Stimulated activated naive CD8-positive, alpha-beta T cell treated with anti-CD3 and anti-CD28 coated beads, Interleukin-15, Interleukin-2, amounts not matched to agents 100 ng/mL and 50 ng/mL, for 24 hours (primary cell): ENCODE results near the gene SH3RF3.

Source experiments
- H3K27ac Mint-ChIP-seq: one replicate; pipeline ENCODE4 v1.8.0; 2021; ENCODE audit warnings: mild to moderate bottlenecking, mixed read lengths
- H3K27me3 Mint-ChIP-seq: one replicate; pipeline ENCODE4 v1.8.0; 2021; ENCODE audit warnings: mixed read lengths
- H3K36me3 Mint-ChIP-seq: one replicate; pipeline ENCODE4 v1.8.0; 2021; ENCODE audit warnings: low read depth, mixed read lengths
- H3K4me1 Mint-ChIP-seq: one replicate; pipeline ENCODE4 v1.8.0; 2021; ENCODE audit warnings: low read depth, mixed read lengths
- H3K4me3 Mint-ChIP-seq: one replicate; pipeline ENCODE4 v1.8.0; 2021; ENCODE audit warnings: mild to moderate bottlenecking, mixed read lengths
- H3K9me3 Mint-ChIP-seq: one replicate; pipeline ENCODE4 v1.8.0; 2021; ENCODE audit warnings: mixed read lengths

SH3RF3 gene

GRCh38 chr2:109185821-109186570 lies 57.0 kb downstream of the SH3RF3 start:
- H3K4me3 Mint-ChIP-seq: no peak overlapping the region

GRCh38 chr2:109186656-109187250 lies 57.7 kb downstream of the SH3RF3 start:
- Mint-ChIP-seq H3K27me3 (no peaks in the 10 kb centered on the region), H3K27ac (no peak overlapping the region), H3K9me3 (no peaks in the 10 kb centered on the region), H3K4me3 (no peak overlapping the region), H3K36me3 (no peaks in the 10 kb centered on the region), H3K4me1 (no peaks in the 10 kb centered on the region)

More at GRCh38 chr2:109185821-109186570, 57.0 kb downstream of the SH3RF3 start:
- Mint-ChIP-seq H3K27me3 (no peaks in the 10 kb centered on the region), H3K4me1 (no peaks in the 10 kb centered on the region), H3K9me3 (no peaks in the 10 kb centered on the region), H3K36me3 (no peaks in the 10 kb centered on the region), H3K27ac (no peak overlapping the region)

GRCh38 chr2:109187711-109188495 lies 58.9 kb downstream of the SH3RF3 start:
- Mint-ChIP-seq H3K9me3 (no peaks in the 10 kb centered on the region), H3K27me3 (no peaks in the 10 kb centered on the region), H3K36me3 (no peaks in the 10 kb centered on the region), H3K4me1 (no peaks in the 10 kb centered on the region), H3K27ac (no peak overlapping the region), H3K4me3 (no peak overlapping the region)

- H3K9me3 Mint-ChIP-seq: no peaks in the 10 kb centered on the region
- H3K4me3 Mint-ChIP-seq: no peak overlapping the region
- no peaks in the 10 kb centered on the region for H3K36me3 Mint-ChIP-seq
- H3K27me3 Mint-ChIP-seq: no peaks in the 10 kb centered on the region
- peaks cover 1% of the 10 kb centered on the region for H3K4me1 Mint-ChIP-seq
- no peak overlapping the region for H3K27ac Mint-ChIP-seq
These were observed 59.5 kb downstream of the SH3RF3 start for GRCh38 chr2:109188496-109188890.

- H3K4me1 Mint-ChIP-seq: peaks cover 5% of the 10 kb centered on the region
- no peaks in the 10 kb centered on the region for H3K36me3 Mint-ChIP-seq
- no peak overlapping the region for H3K4me3 Mint-ChIP-seq
- no peaks in the 10 kb centered on the region for H3K27me3 Mint-ChIP-seq
- H3K9me3 Mint-ChIP-seq: no peaks in the 10 kb centered on the region
- no peak overlapping the region for H3K27ac Mint-ChIP-seq
These were observed 59.9 kb downstream of the SH3RF3 start for GRCh38 chr2:109188898-109189297.

GRCh38 chr2:109189751-109190150 lies 60.7 kb downstream of the SH3RF3 start:
- Mint-ChIP-seq H3K4me1 (peaks cover 5% of the 10 kb centered on the region), H3K27ac (no peak overlapping the region), H3K27me3 (peaks cover 2% of the 10 kb centered on the region), H3K9me3 (no peaks in the 10 kb centered on the region), H3K36me3 (no peaks in the 10 kb centered on the region), H3K4me3 (no peak overlapping the region)

- peaks cover 5% of the 10 kb centered on the region for H3K4me1 Mint-ChIP-seq
- H3K9me3 Mint-ChIP-seq: no peaks in the 10 kb centered on the region
- no peaks in the 10 kb centered on the region for H3K36me3 Mint-ChIP-seq
- no peak overlapping the region for H3K4me3 Mint-ChIP-seq
- peaks cover 4% of the 10 kb centered on the region for H3K27me3 Mint-ChIP-seq
- H3K27ac Mint-ChIP-seq: no peak overlapping the region
These were observed 65.0 kb downstream of the SH3RF3 start for GRCh38 chr2:109193807-109194619.

- Mint-ChIP-seq H3K36me3 (no peaks in the 10 kb centered on the region), H3K9me3 (no peaks in the 10 kb centered on the region), H3K27ac (no peak overlapping the region), H3K4me3 (no peak overlapping the region), H3K27me3 (peaks cover 4% of the 10 kb centered on the region), H3K4me1 (peaks cover 5% of the 10 kb centered on the region)
These were observed 65.6 kb downstream of the SH3RF3 start for GRCh38 chr2:109194620-109194937.

GRCh38 chr2:109195193-109196045 lies 66.4 kb downstream of the SH3RF3 start:
- peaks cover 5% of the 10 kb centered on the region for H3K4me1 Mint-ChIP-seq
- H3K36me3 Mint-ChIP-seq: no peaks in the 10 kb centered on the region
- no peaks in the 10 kb centered on the region for H3K9me3 Mint-ChIP-seq
- H3K27ac Mint-ChIP-seq: no peak overlapping the region
- no peak overlapping the region for H3K4me3 Mint-ChIP-seq
- H3K27me3 Mint-ChIP-seq: peaks cover 4% of the 10 kb centered on the region

GRCh38 chr2:109196081-109196875 lies 67.3 kb downstream of the SH3RF3 start:
- Mint-ChIP-seq H3K4me3 (no peak overlapping the region), H3K36me3 (no peaks in the 10 kb centered on the region), H3K27ac (no peak overlapping the region), H3K27me3 (peaks cover 4% of the 10 kb centered on the region), H3K9me3 (no peaks in the 10 kb centered on the region), H3K4me1 (peaks cover 5% of the 10 kb centered on the region)

- Mint-ChIP-seq H3K27me3 (peaks cover 4% of the 10 kb centered on the region), H3K27ac (no peak overlapping the region), H3K36me3 (no peaks in the 10 kb centered on the region), H3K9me3 (no peaks in the 10 kb centered on the region), H3K4me3 (no peak overlapping the region), H3K4me1 (peaks cover 5% of the 10 kb centered on the region)
These were observed 68.8 kb downstream of the SH3RF3 start for GRCh38 chr2:109197491-109198418.

- Mint-ChIP-seq H3K27ac (no peak overlapping the region), H3K36me3 (no peaks in the 10 kb centered on the region), H3K27me3 (peaks cover 2% of the 10 kb centered on the region), H3K4me1 (no peaks in the 10 kb centered on the region), H3K9me3 (no peaks in the 10 kb centered on the region), H3K4me3 (no peak overlapping the region)
These were observed 70.8 kb downstream of the SH3RF3 start for GRCh38 chr2:109199790-109200189.
